Measurements from ENCODE around the gene FBXW4.

DNA sequence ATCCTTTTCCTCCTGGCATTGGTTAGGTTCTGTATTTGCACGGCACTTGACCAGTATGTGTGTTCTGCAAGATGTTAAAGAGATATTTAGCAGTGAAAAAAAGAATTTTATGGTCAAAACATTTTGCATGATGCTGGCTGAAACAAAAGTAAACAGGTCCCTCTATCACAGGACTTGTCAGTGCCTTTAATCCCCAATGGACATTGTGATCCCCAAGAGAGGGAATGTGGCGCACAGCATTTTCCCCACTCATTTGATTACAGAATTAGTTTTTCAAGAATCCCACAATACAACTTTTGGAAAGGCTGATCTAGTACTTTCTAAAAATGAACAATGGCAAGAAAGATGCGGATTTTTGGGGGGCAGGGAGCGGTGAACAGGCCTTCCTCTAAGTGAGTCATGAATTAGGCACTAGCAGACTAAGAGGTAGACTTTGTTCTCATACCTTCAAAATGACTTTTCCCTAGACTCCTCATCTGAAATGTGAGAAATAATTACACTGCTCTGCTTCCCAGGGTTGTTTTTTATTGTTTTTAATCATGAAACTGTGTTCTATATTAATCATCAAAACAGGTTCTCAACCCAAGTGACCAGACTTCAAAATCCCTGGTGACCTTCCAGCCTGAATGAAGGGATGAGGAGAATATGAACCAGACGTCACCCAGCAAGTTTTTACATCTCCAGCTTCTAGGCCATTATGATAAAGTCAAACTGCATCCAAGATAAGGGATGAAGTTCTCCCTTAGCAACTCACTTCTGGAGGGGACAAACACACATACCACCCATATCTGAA, 8.6 kb downstream of the FBXW4 start:
- TF ChIP-seq POLR2AphosphoS5 (IDR thresholded peaks at IDR 0.05; ENCODE audit: low read depth, low read length) = no peak
- TF ChIP-seq POLR2A (IDR thresholded peaks at IDR 0.05; ENCODE audit: low read depth, low read length) = no peak

Measured in GM12891 (cell line).